Stimulated activated naive CD8-positive, alpha-beta T cell treated with anti-CD3 and anti-CD28 coated beads, Interleukin-15, Interleukin-2, amounts not matched to agents 100 ng/mL and 50 ng/mL, for 24 hours (primary cell): ENCODE data around the gene SUSD3.

Experiments
- H3K27ac Mint-ChIP-seq: one replicate; pipeline ENCODE4 v1.8.0; 2021; ENCODE audit warnings: mild to moderate bottlenecking, mixed read lengths
- H3K27me3 Mint-ChIP-seq: one replicate; pipeline ENCODE4 v1.8.0; 2021; ENCODE audit warnings: mixed read lengths
- H3K36me3 Mint-ChIP-seq: one replicate; pipeline ENCODE4 v1.8.0; 2021; ENCODE audit warnings: low read depth, mixed read lengths
- H3K4me1 Mint-ChIP-seq: one replicate; pipeline ENCODE4 v1.8.0; 2021; ENCODE audit warnings: low read depth, mixed read lengths
- H3K4me3 Mint-ChIP-seq: one replicate; pipeline ENCODE4 v1.8.0; 2021; ENCODE audit warnings: mild to moderate bottlenecking, mixed read lengths
- H3K9me3 Mint-ChIP-seq: one replicate; pipeline ENCODE4 v1.8.0; 2021; ENCODE audit warnings: mixed read lengths

SUSD3 gene

GRCh38 chr9:93068956-93069355 is 10.5 kb downstream of the SUSD3 start:
- Mint-ChIP-seq H3K4me3 (no peak overlapping the region), H3K27ac (peak overlapping the region; percentile 55), H3K27me3 (no peaks in the 10 kb centered on the region), H3K36me3 (peaks cover 29% of the 10 kb centered on the region), H3K4me1 (peaks cover 76% of the 10 kb centered on the region), H3K9me3 (no peaks in the 10 kb centered on the region)

DNA sequence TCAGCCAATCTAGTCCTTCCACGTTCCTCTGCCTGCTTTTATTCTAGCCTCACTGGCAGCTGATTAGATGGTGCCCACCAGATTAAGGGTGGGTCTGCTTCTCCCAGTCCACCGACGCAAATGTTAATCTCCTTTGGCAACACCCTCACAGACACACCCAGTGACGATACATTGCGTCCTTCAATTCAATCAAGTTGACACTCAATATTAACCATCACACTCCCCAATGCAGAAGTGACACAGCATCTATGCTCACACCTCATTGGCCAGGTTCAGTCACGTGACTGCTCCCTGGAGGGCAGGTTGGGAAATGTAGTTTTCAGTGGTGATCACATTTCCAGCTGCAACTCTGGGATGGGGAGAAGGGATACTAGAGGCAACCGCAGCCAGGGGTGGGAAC is 13.0 kb downstream of the SUSD3 start:
- peaks cover 19% of the 10 kb centered on the region for H3K36me3 Mint-ChIP-seq
- H3K27ac Mint-ChIP-seq = peak overlapping the region; percentile 63
- H3K4me3 Mint-ChIP-seq = no peak overlapping the region
- H3K9me3 Mint-ChIP-seq = no peaks in the 10 kb centered on the region
- no peaks in the 10 kb centered on the region for H3K27me3 Mint-ChIP-seq
- H3K4me1 Mint-ChIP-seq = peaks cover 65% of the 10 kb centered on the region

DNA sequence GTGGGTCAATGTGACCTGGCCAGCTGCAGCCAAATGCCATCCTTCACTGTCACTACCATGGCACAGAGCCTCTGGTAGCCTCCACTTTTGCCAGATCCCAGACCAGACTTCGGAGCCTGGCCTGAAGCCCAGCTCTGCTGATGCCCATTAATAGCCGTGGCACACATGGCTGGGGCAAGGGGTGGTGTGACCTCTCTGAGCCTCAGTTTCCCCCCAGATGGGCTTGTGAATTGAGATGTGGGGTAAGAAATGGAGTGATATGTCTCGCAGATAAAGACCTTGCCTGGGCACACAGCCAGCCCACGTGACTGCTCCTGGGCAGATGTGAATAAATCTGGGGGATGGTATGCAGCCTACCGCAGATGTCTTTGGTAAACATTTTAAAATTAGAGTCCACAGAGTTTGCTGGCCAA is 13.9 kb downstream of the SUSD3 start:
- H3K4me1 Mint-ChIP-seq = peaks cover 66% of the 10 kb centered on the region
- H3K4me3 Mint-ChIP-seq = no peak overlapping the region

GRCh38 chr9:93076101-93076791 is 17.7 kb downstream of the SUSD3 start:
- H3K27ac Mint-ChIP-seq = peak overlapping the region; percentile 7
- H3K36me3 Mint-ChIP-seq = peaks cover 4% of the 10 kb centered on the region
- peaks cover 47% of the 10 kb centered on the region for H3K4me1 Mint-ChIP-seq
- no peaks in the 10 kb centered on the region for H3K27me3 Mint-ChIP-seq
- H3K9me3 Mint-ChIP-seq = no peaks in the 10 kb centered on the region
- H3K4me3 Mint-ChIP-seq = no peak overlapping the region

More for the DNA sequence above, 13.9 kb downstream of the SUSD3 start:
- peaks cover 19% of the 10 kb centered on the region for H3K36me3 Mint-ChIP-seq
- H3K9me3 Mint-ChIP-seq = no peaks in the 10 kb centered on the region
- H3K27ac Mint-ChIP-seq = no peak overlapping the region
- no peaks in the 10 kb centered on the region for H3K27me3 Mint-ChIP-seq

DNA sequence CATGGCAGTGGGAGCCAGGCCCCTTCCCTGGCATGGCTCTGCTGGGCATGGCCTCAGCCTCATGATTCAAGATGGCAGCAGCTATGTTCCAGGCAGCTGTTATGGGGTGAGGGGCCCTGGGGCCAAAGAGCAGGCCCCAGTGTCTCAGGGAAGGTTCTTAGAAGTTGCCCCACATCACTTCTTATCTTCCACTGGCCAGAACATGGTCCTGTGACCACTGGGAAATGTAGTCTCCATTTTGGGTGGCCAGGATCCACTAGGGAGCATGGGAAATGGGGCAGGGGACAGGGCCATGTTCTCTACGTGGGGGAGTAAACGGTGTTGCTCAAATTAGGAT is 18.3 kb downstream of the SUSD3 start:
- Mint-ChIP-seq H3K9me3 (no peaks in the 10 kb centered on the region), H3K36me3 (no peaks in the 10 kb centered on the region), H3K4me1 (peaks cover 46% of the 10 kb centered on the region), H3K4me3 (no peak overlapping the region), H3K27me3 (no peaks in the 10 kb centered on the region), H3K27ac (peak overlapping the region; percentile 7)

DNA sequence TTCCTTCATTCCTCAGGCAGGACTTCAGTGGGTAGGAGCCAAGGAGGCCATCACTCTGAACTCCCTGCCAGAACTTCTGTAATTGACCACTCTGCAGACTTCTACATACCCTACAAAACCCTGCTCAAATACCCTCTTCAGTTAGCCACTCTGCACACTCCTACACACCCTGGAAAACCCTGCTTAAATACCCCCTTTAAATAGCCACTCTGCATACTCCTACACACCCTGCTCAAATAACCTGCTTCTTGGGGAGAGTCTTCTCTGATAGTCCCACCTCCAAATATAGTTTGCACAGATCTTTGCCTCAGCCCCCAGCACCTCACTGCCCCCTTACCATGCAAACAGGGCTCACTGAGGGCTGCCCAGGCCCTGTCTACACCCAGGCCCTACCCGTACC is 18.9 kb downstream of the SUSD3 start:
- Mint-ChIP-seq H3K27ac (peak overlapping the region; percentile 32), H3K36me3 (no peaks in the 10 kb centered on the region), H3K4me1 (peaks cover 47% of the 10 kb centered on the region), H3K4me3 (no peak overlapping the region), H3K9me3 (no peaks in the 10 kb centered on the region), H3K27me3 (no peaks in the 10 kb centered on the region)

GRCh38 chr9:93077811-93078210 is 19.3 kb downstream of the SUSD3 start:
- H3K27ac Mint-ChIP-seq = no peak overlapping the region
- H3K9me3 Mint-ChIP-seq = no peaks in the 10 kb centered on the region
- H3K36me3 Mint-ChIP-seq = no peaks in the 10 kb centered on the region
- H3K4me3 Mint-ChIP-seq = no peak overlapping the region
- peaks cover 47% of the 10 kb centered on the region for H3K4me1 Mint-ChIP-seq
- no peaks in the 10 kb centered on the region for H3K27me3 Mint-ChIP-seq

- H3K4me3 Mint-ChIP-seq = no peak overlapping the region
- peaks cover 5% of the 10 kb centered on the region for H3K36me3 Mint-ChIP-seq
- no peaks in the 10 kb centered on the region for H3K27me3 Mint-ChIP-seq
- H3K27ac Mint-ChIP-seq = no peak overlapping the region
- peaks cover 52% of the 10 kb centered on the region for H3K4me1 Mint-ChIP-seq
- H3K9me3 Mint-ChIP-seq = no peaks in the 10 kb centered on the region
Observed at GRCh38 chr9:93079371-93079770, 20.9 kb downstream of the SUSD3 start.

DNA sequence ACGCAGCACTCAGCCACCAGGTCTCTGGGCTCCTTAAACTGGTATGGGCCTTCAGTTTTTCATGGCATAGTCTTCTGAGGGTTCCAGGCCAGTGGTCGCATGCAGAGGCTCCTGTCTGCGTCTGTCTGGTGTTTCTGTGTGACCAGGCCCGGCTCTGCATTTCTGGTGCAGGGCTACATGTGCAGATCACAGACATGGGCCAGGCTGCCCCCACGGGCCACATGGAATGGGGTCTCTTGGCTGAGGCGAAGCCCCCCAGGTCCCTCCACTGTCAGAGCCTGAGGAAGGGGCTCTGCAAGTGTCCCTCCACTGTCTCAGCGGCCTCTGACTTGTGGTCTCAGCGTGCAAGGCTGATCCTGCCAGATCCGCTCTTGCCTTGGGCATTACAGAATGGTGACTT is 21.9 kb downstream of the SUSD3 start:
- H3K36me3 Mint-ChIP-seq = peaks cover 14% of the 10 kb centered on the region
- no peak overlapping the region for H3K4me3 Mint-ChIP-seq
- no peaks in the 10 kb centered on the region for H3K9me3 Mint-ChIP-seq
- no peak overlapping the region for H3K27ac Mint-ChIP-seq
- peaks cover 42% of the 10 kb centered on the region for H3K4me1 Mint-ChIP-seq
- H3K27me3 Mint-ChIP-seq = no peaks in the 10 kb centered on the region

- Mint-ChIP-seq H3K9me3 (no peaks in the 10 kb centered on the region), H3K27me3 (no peaks in the 10 kb centered on the region), H3K27ac (no peak overlapping the region), H3K36me3 (peaks cover 20% of the 10 kb centered on the region), H3K4me1 (peaks cover 44% of the 10 kb centered on the region), H3K4me3 (no peak overlapping the region)
Observed at GRCh38 chr9:93081081-93081529, 22.6 kb downstream of the SUSD3 start.

- Mint-ChIP-seq H3K36me3 (peaks cover 26% of the 10 kb centered on the region), H3K27ac (no peak overlapping the region), H3K9me3 (no peaks in the 10 kb centered on the region), H3K4me3 (no peak overlapping the region), H3K4me1 (peaks cover 43% of the 10 kb centered on the region), H3K27me3 (no peaks in the 10 kb centered on the region)
Observed at GRCh38 chr9:93081931-93082330, 23.4 kb downstream of the SUSD3 start.

DNA sequence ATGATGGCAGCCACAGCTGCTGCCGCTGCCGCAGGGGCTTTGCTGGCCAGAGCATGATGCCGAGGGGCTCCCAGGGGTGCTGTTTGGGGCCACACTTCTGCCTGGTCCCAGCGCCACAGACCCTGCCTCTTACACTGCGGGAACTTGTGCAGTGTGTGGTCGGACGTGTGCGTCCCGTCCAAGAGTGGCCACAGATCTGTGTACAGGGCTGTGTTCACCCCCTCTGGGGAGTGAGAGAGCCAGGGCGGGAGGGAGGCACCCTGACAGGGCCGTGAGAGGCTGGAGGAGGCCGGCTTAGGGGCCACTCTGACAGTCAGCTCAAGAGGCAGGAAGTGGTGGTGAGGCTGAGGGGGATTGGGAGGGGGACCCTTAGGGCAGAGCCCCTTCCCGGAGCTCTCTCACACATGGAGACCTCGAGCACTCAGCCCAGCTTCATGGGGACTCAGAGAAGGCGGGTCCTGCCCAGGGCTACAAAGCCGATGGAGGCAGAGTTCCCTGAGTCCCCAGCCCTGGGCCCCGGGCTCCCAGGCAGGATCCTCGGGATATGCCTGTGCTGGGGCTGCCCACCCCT is 24.4 kb downstream of the SUSD3 start:
- H3K27ac Mint-ChIP-seq = peak overlapping the region; percentile 31
- no peaks in the 10 kb centered on the region for H3K9me3 Mint-ChIP-seq
- H3K4me1 Mint-ChIP-seq = peaks cover 33% of the 10 kb centered on the region
- no peak overlapping the region for H3K4me3 Mint-ChIP-seq
- peaks cover 26% of the 10 kb centered on the region for H3K36me3 Mint-ChIP-seq
- H3K27me3 Mint-ChIP-seq = no peaks in the 10 kb centered on the region

GRCh38 chr9:93083592-93084470 is 25.3 kb downstream of the SUSD3 start:
- Mint-ChIP-seq H3K36me3 (peaks cover 26% of the 10 kb centered on the region), H3K27me3 (no peaks in the 10 kb centered on the region), H3K4me3 (peak overlapping the region; percentile 70), H3K4me1 (peaks cover 36% of the 10 kb centered on the region), H3K27ac (peak overlapping the region; percentile 87), H3K9me3 (no peaks in the 10 kb centered on the region)

DNA sequence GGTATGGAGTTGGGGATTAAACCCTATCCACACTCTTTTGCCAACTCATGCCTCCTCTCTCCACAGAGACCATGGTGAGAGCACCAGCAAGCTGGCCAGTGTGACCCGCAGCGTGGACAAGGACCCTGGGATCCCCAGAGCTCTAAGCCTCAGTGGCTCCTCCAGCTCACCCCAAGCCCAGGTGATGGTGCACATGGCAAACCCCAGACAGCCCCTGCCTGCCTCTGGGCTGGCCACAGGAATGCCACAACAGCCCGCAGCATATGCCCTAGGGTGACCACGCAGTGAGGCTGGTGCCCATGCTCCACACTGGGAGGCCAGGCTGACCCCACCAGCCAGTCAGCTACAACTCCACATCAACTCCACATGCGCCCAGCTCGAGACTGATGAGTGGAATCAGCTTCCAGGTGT is 26.0 kb downstream of the SUSD3 start:
- H3K36me3 Mint-ChIP-seq = peaks cover 26% of the 10 kb centered on the region
- H3K4me1 Mint-ChIP-seq = peaks cover 42% of the 10 kb centered on the region
- no peaks in the 10 kb centered on the region for H3K9me3 Mint-ChIP-seq
- no peak overlapping the region for H3K27ac Mint-ChIP-seq
- H3K27me3 Mint-ChIP-seq = no peaks in the 10 kb centered on the region
- H3K4me3 Mint-ChIP-seq = no peak overlapping the region

GRCh38 chr9:93085676-93086075 is 27.2 kb downstream of the SUSD3 start:
- Mint-ChIP-seq H3K4me1 (peaks cover 54% of the 10 kb centered on the region), H3K36me3 (peaks cover 31% of the 10 kb centered on the region), H3K27ac (no peak overlapping the region), H3K27me3 (no peaks in the 10 kb centered on the region), H3K9me3 (no peaks in the 10 kb centered on the region), H3K4me3 (no peak overlapping the region)
